Measurements from ENCODE around the gene MED13L. TPM values are rescaled to one million over a fixed set of nuclear protein-coding genes. Genes with fewer than 3 reads are reported as not detected.

The MED13L gene
- total and polyA plus RNA-seq, 2 experiments from 2014 or later = 11.7 to 88.7 TPM

DNA sequence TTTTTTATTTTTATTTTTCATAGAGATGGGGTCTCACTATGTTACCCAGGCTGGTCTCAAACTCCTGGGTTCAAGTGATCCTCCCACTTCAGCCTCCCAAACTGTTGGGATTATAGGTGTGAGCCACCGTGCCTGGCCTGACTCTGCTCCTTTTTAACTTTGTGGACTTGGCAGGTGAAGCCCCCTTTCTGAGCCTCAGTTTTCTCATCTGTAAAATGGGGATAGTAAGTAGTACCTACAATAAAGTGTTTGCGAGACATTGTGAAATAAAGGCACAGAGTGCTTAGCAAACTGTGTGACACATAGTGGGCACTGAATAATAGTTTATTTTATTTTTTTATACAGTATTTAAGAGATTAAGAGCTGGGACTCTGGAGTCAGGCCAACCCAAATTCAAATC, 21.1 kb upstream of the MED13L start:
- TF ChIP-seq EZH2 (IDR thresholded peaks at IDR 0.05; ENCODE audit: insufficient read depth, poor library complexity, severe bottlenecking) = no peak
- TF ChIP-seq EZH2phosphoT487 (IDR thresholded peaks at IDR 0.05; ENCODE audit: insufficient read depth, low read depth) = no peak
- 95% methylated on average over 2 of the region's 2 CpGs for WGBS, 2 experiments (ENCODE audit: low coverage in 1 of 2, low lambda C conversion rate in 2 of 2, missing lambda C conversion rate in 2 of 2)
- in situ Hi-C loops (cut with MboI) = no loop called here

DNA sequence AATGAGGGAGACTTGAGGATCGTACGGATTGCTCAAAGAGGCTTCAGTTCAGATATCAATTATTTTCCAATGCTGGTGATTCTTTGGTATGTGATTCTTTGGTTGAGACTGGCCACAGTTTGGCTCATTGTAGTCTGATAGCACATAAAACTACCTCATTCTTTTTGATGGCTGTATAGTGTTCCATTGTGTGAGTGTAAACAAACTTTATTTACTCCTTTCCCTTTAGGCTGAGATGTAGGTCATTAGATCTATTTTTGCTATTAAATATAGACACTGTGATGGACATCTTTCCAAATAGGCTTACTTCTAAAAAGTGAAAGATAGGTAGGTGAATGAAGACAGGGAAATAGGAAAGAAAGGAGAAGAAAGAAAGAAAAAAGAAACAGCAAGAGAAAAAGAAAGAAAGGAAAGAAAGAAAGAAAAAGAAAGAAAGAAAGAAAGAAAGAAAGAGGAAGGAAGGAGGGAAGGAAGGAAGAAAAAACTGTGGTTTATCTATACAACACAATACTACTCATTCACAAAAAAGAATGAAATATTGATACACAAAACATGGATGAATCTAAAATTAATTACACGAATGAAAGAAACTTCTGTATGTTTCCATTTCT, 19.8 kb upstream of the MED13L start:
- H3K9ac ChIP-seq = no peak overlapping the region
- peaks cover 7% of the 10 kb centered on the region; the same call in 1 of the 2 replicates for H3K9me2 ChIP-seq (ENCODE audit: insufficient read depth)
- H4K20me1 ChIP-seq (ENCODE audit: insufficient read depth) = no peaks in the 10 kb centered on the region
- no peak overlapping the region for H2AFZ ChIP-seq
- H3K4me2 ChIP-seq (ENCODE audit: unreplicated experiment) = no peak overlapping the region
- no peaks in the 10 kb centered on the region for H3K36me3 ChIP-seq (ENCODE audit: low read depth)
- peaks cover 16% of the 10 kb centered on the region; the same call in 1 of the 2 replicates for H3K4me1 ChIP-seq (ENCODE audit: insufficient read depth)
- H3K9me3 ChIP-seq (ENCODE audit: low read depth) = no peaks in the 10 kb centered on the region
- no peak for DNase-seq
- no peak for TF ChIP-seq EZH2 (IDR thresholded peaks at IDR 0.05; ENCODE audit: insufficient read depth, poor library complexity, severe bottlenecking)
- TF ChIP-seq EZH2phosphoT487 (IDR thresholded peaks at IDR 0.05; ENCODE audit: insufficient read depth, low read depth) = no peak
- H3K79me2 ChIP-seq (ENCODE audit: insufficient read depth) = no peaks in the 10 kb centered on the region
- no peaks in the 10 kb centered on the region for H3K27me3 ChIP-seq (replicated peaks; ENCODE audit: insufficient read depth)
- H3F3A ChIP-seq (ENCODE audit: insufficient read depth) = no peaks in the 10 kb centered on the region
- H3K27ac ChIP-seq = no peak overlapping the region
- no peak overlapping the region for H3K4me3 ChIP-seq
- 88 to 92% methylated on average over 3 of the region's 3 CpGs for WGBS, 2 experiments (ENCODE audit: low coverage in 1 of 2, low lambda C conversion rate in 2 of 2, missing lambda C conversion rate in 2 of 2)
- in situ Hi-C loops (cut with MboI) = no loop called here

More for the DNA sequence above, 21.1 kb upstream of the MED13L start:
- Histone ChIP-seq H3K9me3 (ENCODE audit: low read depth) (no peaks in the 10 kb centered on the region), H3K9me2 (ENCODE audit: insufficient read depth) (peaks cover 7% of the 10 kb centered on the region; the same call in 1 of the 2 replicates), H4K20me1 (ENCODE audit: insufficient read depth) (no peaks in the 10 kb centered on the region), H3K9ac (no peak overlapping the region), H3K79me2 (ENCODE audit: insufficient read depth) (no peaks in the 10 kb centered on the region), H3K27ac (no peak overlapping the region), H3K36me3 (ENCODE audit: low read depth) (no peaks in the 10 kb centered on the region), H3F3A (ENCODE audit: insufficient read depth) (no peaks in the 10 kb centered on the region), H2AFZ (no peak overlapping the region), H3K4me1 (ENCODE audit: insufficient read depth) (peaks cover 16% of the 10 kb centered on the region; the same call in 1 of the 2 replicates), H3K27me3 (replicated peaks; ENCODE audit: insufficient read depth) (no peaks in the 10 kb centered on the region), H3K4me2 (ENCODE audit: unreplicated experiment) (no peak overlapping the region), H3K4me3 (no peak overlapping the region)
- DNase-seq = no peak

DNA sequence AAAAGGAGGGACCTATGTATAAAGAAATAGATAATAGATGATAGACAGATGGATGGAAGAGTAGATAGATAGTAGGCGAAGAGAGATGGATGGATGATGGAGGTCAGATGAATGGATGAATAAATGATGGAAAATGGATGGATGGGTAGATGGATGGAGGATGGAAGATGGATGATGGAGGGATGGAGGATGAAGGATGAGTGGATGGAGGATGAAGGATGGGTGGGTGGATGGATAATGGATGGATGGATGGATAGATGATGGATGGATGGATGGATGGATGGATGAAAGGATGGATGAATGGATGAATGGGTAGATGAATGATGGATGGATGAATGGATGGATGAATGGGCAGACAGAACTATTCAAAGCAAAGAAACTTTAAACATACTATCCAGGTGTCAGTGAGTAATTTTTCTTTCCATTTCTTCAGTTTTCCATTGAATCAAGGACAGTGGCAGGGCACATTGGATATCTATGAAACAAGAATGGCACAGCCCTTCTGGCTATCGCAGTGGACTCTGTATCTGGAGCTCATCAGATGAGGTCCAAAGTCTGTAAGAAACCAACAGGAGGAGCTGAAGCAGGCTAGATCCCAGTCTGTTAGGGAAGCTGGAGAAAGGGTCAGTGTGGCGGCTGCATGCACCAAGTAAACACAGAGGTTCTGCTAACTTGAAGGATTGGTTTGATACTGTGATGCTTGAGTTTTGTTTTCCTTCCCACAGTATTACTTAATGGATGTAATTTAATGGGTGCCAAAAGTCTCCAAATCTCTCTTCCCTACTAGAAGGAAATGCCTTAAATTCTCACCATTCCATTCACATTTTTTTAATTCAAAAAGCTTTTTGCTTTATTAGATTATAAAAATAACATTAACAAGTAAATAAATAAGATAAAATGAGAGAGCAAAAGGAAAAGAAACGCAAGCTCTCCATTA, 18.1 kb upstream of the MED13L start:
- no peaks in the 10 kb centered on the region for H3K27me3 ChIP-seq (replicated peaks; ENCODE audit: insufficient read depth)

DNA sequence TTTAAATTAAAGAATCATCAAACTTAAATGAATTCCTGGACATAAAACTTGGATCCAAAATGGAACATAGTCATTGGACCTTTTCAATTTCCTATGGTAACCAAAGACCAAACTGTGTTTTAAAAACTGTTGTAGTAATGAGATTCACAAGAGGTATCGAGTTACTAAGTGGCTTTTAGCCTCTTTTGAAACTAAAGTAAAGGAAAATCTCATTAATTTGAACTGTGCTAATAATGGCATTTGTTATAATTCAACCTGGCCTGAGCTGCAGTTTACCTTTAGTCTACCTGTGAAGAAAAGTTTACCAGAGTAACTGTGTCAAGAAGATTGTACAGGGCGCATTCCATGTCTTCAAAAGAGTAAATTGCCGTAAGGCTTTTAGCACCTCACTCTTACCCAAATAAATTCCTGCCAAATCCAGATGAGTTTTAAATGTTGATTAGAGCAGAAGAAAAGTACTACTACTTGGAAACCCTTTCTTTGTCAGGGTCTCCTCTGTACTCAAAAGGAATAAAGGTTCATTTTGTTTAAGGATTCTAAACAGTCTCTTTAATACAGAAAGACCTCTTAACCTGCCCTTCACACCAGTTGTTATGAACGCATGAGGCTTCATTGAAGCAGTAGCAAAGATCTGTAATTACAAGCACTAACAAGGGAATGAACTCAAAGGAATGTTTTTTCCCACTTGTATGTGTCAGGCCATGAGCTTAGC, 17.1 kb upstream of the MED13L start:
- in situ Hi-C loops (cut with MboI) = no loop called here
- Histone ChIP-seq H3K36me3 (ENCODE audit: low read depth) (no peaks in the 10 kb centered on the region), H3K9ac (no peak overlapping the region), H3K79me2 (ENCODE audit: insufficient read depth) (no peaks in the 10 kb centered on the region), H3K4me1 (ENCODE audit: insufficient read depth) (peaks cover 10% of the 10 kb centered on the region; the same call in 1 of the 2 replicates), H3K27me3 (replicated peaks; ENCODE audit: insufficient read depth) (no peaks in the 10 kb centered on the region), H3K27ac (no peak overlapping the region), H2AFZ (no peak overlapping the region), H3K9me2 (ENCODE audit: insufficient read depth) (peaks cover 7% of the 10 kb centered on the region; the same call in 1 of the 2 replicates), H3K4me3 (no peak overlapping the region), H4K20me1 (ENCODE audit: insufficient read depth) (no peaks in the 10 kb centered on the region), H3K9me3 (ENCODE audit: low read depth) (no peaks in the 10 kb centered on the region), H3F3A (ENCODE audit: insufficient read depth) (no peaks in the 10 kb centered on the region), H3K4me2 (ENCODE audit: unreplicated experiment) (no peak overlapping the region)
- DNase-seq = no peak
- WGBS, 2 experiments (ENCODE audit: low coverage in 1 of 2, low lambda C conversion rate in 2 of 2, missing lambda C conversion rate in 2 of 2) = 84% methylated on average over 4 of the region's 4 CpGs
- TF ChIP-seq EZH2 (IDR thresholded peaks at IDR 0.05; ENCODE audit: insufficient read depth, poor library complexity, severe bottlenecking) = no peak
- no peak for TF ChIP-seq EZH2phosphoT487 (IDR thresholded peaks at IDR 0.05; ENCODE audit: insufficient read depth, low read depth)

More for the DNA sequence above, 18.1 kb upstream of the MED13L start:
- no peak for DNase-seq
- no peak overlapping the region for H2AFZ ChIP-seq
- no peaks in the 10 kb centered on the region for H3K79me2 ChIP-seq (ENCODE audit: insufficient read depth)
- H3K9ac ChIP-seq = no peak overlapping the region
- in situ Hi-C loops (cut with MboI) = no loop called here
- no peak overlapping the region for H3K27ac ChIP-seq
- H3K4me2 ChIP-seq (ENCODE audit: unreplicated experiment) = no peak overlapping the region
- H3K36me3 ChIP-seq (ENCODE audit: low read depth) = no peaks in the 10 kb centered on the region
- no peaks in the 10 kb centered on the region for H4K20me1 ChIP-seq (ENCODE audit: insufficient read depth)
- peaks cover 7% of the 10 kb centered on the region; the same call in 1 of the 2 replicates for H3K9me2 ChIP-seq (ENCODE audit: insufficient read depth)
- TF ChIP-seq EZH2 (IDR thresholded peaks at IDR 0.05; ENCODE audit: insufficient read depth, poor library complexity, severe bottlenecking) (no peak), EZH2phosphoT487 (IDR thresholded peaks at IDR 0.05; ENCODE audit: insufficient read depth, low read depth) (no peak)
- H3K4me3 ChIP-seq = no peak overlapping the region
- 92 to 96% methylated on average over 4 of the region's 4 CpGs for WGBS, 2 experiments (ENCODE audit: low coverage in 1 of 2, low lambda C conversion rate in 2 of 2, missing lambda C conversion rate in 2 of 2)
- no peaks in the 10 kb centered on the region for H3F3A ChIP-seq (ENCODE audit: insufficient read depth)
- peaks cover 16% of the 10 kb centered on the region; the same call in 1 of the 2 replicates for H3K4me1 ChIP-seq (ENCODE audit: insufficient read depth)
- H3K9me3 ChIP-seq (ENCODE audit: low read depth) = no peaks in the 10 kb centered on the region
